ENCODE measurements around the gene CFAP107.

CFAP107 gene

GRCh38 chr1:12745126-12745991 is 641 bp upstream of the CFAP107 start:
- no peak for DNase-seq

- DNase-seq: no peak
Measured at GRCh38 chr1:12748778-12749355, 2.9 kb downstream of the CFAP107 start.

- no peak for DNase-seq
Measured at GRCh38 chr1:12754738-12755137, 8.7 kb downstream of the CFAP107 start.

GRCh38 chr1:12756273-12756672 is 10.3 kb downstream of the CFAP107 start:
- no peak for DNase-seq

- DNase-seq: no peak
Measured at GRCh38 chr1:12756768-12757413, 10.9 kb downstream of the CFAP107 start.

GRCh38 chr1:12757836-12758235 is 11.8 kb downstream of the CFAP107 start:
- no peak for DNase-seq

GRCh38 chr1:12760256-12760795 is 14.3 kb downstream of the CFAP107 start:
- DNase-seq: no peak

- DNase-seq: no peak
Measured at GRCh38 chr1:12761781-12762180, 15.8 kb downstream of the CFAP107 start.

GRCh38 chr1:12762766-12763165 is 16.8 kb downstream of the CFAP107 start:
- DNase-seq: no peak

- DNase-seq: no peak
Measured at GRCh38 chr1:12763479-12763878, 17.5 kb downstream of the CFAP107 start.

- DNase-seq: no peak
Measured at GRCh38 chr1:12764016-12764415, 18.0 kb downstream of the CFAP107 start.

- no peak for DNase-seq
Measured at GRCh38 chr1:12769031-12769430, 23.0 kb downstream of the CFAP107 start.

GRCh38 chr1:12769976-12770505 is 24.0 kb downstream of the CFAP107 start:
- no peak for DNase-seq

- DNase-seq: no peak
Measured at GRCh38 chr1:12770620-12771019, 24.6 kb downstream of the CFAP107 start.

GRCh38 chr1:12771186-12771585 is 25.2 kb downstream of the CFAP107 start:
- DNase-seq: no peak

GRCh38 chr1:12772520-12772919 is 26.5 kb downstream of the CFAP107 start:
- no peak for DNase-seq

GRCh38 chr1:12773438-12773837 is 27.4 kb downstream of the CFAP107 start, which contains the start of gene PRAMEF12:
Gene PRAMEF12 (plus strand): TSS chr1:12773738. CDS start chr1:12774868, 1,130 bp downstream.
- DNase-seq: no peak

- no peak for DNase-seq
Measured at GRCh38 chr1:12774801-12775345, 28.9 kb downstream of the CFAP107 start.

- DNase-seq: no peak
Measured at GRCh38 chr1:12775443-12775842, 29.4 kb downstream of the CFAP107 start.

GRCh38 chr1:12776801-12777557 is 31.0 kb downstream of the CFAP107 start:
- no peak for DNase-seq

- DNase-seq: no peak
Measured at GRCh38 chr1:12778061-12778460, 32.1 kb downstream of the CFAP107 start.

- DNase-seq: no peak
Measured at GRCh38 chr1:12778907-12779306, 32.9 kb downstream of the CFAP107 start.

Measured in SIG-M5 (cell line).